NB4 (cell line): ENCODE measurements around the gene TGFB2.

ENCODE experiments used
- DNase-seq: peaks from one replicate; pipeline ENCODE4 v3.0.0; 2010; ENCODE audit warnings: low read depth
- H3K4me3 ChIP-seq: one replicate; pipeline ENCODE4 v1.5.1; 2011; ENCODE audit warnings: mild to moderate bottlenecking, low read depth, low read length, moderate library complexity
- MYC ChIP-seq: IDR thresholded peaks from 2 replicates; pipeline ENCODE4 v1.6.1; 2011; ENCODE audit warnings: low read depth, low read length
- POLR2A ChIP-seq: IDR thresholded peaks from 2 replicates; pipeline ENCODE4 v1.6.1; 2011; ENCODE audit warnings: mild to moderate bottlenecking; ENCODE audit not compliant: insufficient read length; ENCODE audit errors: extremely low read depth
- TF ChIP-seq, protein P1 (sequence below): IDR thresholded peaks from one replicate; pipeline ENCODE4 v1.5.1; 2012; ENCODE audit warnings: low read depth, low read length
- TF ChIP-seq, protein P2 (sequence below): IDR thresholded peaks from 2 replicates; pipeline ENCODE4 v1.6.1; 2011; ENCODE audit warnings: low read depth, low read length

TGFB2 gene

GRCh38 chr1:218380125-218380977 is 35.2 kb downstream of the TGFB2 start:
- no peak overlapping the region for H3K4me3 ChIP-seq
- TF ChIP-seq, protein P1, sequence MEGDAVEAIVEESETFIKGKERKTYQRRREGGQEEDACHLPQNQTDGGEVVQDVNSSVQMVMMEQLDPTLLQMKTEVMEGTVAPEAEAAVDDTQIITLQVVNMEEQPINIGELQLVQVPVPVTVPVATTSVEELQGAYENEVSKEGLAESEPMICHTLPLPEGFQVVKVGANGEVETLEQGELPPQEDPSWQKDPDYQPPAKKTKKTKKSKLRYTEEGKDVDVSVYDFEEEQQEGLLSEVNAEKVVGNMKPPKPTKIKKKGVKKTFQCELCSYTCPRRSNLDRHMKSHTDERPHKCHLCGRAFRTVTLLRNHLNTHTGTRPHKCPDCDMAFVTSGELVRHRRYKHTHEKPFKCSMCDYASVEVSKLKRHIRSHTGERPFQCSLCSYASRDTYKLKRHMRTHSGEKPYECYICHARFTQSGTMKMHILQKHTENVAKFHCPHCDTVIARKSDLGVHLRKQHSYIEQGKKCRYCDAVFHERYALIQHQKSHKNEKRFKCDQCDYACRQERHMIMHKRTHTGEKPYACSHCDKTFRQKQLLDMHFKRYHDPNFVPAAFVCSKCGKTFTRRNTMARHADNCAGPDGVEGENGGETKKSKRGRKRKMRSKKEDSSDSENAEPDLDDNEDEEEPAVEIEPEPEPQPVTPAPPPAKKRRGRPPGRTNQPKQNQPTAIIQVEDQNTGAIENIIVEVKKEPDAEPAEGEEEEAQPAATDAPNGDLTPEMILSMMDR = no peak
- TF ChIP-seq, protein P2, sequence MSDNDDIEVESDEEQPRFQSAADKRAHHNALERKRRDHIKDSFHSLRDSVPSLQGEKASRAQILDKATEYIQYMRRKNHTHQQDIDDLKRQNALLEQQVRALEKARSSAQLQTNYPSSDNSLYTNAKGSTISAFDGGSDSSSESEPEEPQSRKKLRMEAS = no peak
- TF ChIP-seq POLR2A = no peak
- no peak for TF ChIP-seq MYC
- DNase-seq = no peak

DNA sequence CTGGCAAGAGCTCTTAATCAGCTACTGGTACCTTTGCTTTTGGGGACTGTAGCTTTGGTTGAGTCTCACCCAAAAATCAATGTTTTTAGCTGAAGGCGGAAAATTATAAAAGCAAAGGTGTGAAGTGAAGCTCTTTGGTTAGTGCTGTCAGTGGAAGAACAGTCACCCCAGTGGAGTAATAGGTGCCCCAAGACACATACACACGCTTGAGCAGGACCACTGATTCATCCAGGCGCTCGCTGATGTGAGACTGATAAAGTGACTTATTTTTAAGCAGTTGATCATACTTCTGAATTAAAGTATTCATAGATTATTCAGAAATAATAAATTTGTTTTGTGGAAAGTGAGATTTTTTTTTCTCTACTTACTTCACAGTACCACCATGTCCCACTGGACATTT is 37.1 kb downstream of the TGFB2 start:
- TF ChIP-seq POLR2A = no peak
- no peak for TF ChIP-seq MYC
- TF ChIP-seq, protein P2 = no peak
- TF ChIP-seq, protein P1 = no peak

DNA sequence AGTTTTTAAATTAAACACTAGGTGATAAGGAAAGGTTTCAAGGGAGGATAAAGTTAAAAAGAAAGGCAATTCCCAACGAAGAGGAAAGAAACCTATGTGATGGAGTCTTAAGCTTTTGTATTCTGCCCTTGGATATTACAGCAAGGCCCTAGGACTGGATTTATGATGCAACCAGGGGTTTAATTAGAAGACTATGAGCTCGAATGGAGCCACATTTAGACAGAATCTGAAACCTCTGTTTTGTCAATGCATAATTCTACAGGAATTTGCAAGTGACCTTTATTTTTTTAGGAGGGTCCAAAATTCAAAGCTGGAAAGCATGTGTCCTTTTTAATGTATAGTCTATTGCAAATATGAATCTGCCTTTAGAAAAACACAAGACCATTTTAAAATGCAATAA is 37.9 kb downstream of the TGFB2 start:
- no peak overlapping the region for H3K4me3 ChIP-seq
- DNase-seq = no peak
- TF ChIP-seq POLR2A (no peak), MYC (no peak)
- TF ChIP-seq, protein P1 = no peak
- TF ChIP-seq, protein P2 = no peak

More for the DNA sequence above, 37.1 kb downstream of the TGFB2 start:
- H3K4me3 ChIP-seq = no peak overlapping the region
- no peak for DNase-seq

GRCh38 chr1:218383681-218384080 is 38.5 kb downstream of the TGFB2 start:
- H3K4me3 ChIP-seq = no peak overlapping the region
- TF ChIP-seq, protein P2 = no peak
- TF ChIP-seq, protein P1 = no peak
- TF ChIP-seq POLR2A (no peak), MYC (no peak)
- no peak for DNase-seq

DNA sequence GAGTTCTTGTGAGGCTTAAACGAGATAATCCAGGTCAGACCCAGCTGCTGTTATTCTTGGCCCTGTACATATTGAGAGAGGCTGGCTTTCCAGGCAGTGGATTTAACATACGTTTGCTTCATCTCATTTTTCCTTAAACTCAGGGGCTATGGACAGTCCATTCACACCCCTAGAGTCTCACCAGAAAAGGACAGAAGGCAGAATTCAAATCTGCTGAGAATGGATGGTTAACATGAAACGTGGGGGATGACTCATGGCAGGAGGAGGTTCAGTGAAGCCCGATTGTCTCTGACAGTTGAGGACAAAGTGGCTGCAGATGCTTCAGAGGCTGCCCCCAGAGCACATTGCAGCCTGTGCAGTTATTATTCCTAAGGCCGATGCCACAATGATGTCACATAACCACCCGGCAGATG is 39.5 kb downstream of the TGFB2 start:
- DNase-seq = peak; percentile 22
- TF ChIP-seq, protein P2 = no peak
- TF ChIP-seq, protein P1 = no peak
- TF ChIP-seq POLR2A (no peak), MYC (no peak)
- no peak overlapping the region for H3K4me3 ChIP-seq
